ENCODE measurements around the gene IGFBP1. TPM values are rescaled to one million over a fixed set of nuclear protein-coding genes. Genes with fewer than 3 reads are reported as not detected.

Gene IGFBP1
- total and polyA plus RNA-seq, 2 experiments from 2014 or later = not detected

- Mint-ChIP-seq H3K4me1 (no peaks in the 10 kb centered on the region), H3K9me3 (peaks cover 6% of the 10 kb centered on the region; the same call in 2 of the 3 replicates), H3K36me3 (ENCODE audit: low read depth) (peaks cover 8% of the 10 kb centered on the region), H3K27ac (no peak overlapping the region), H3K27me3 (ENCODE audit: insufficient read depth, low read depth, poor library complexity) (peaks cover 5% of the 10 kb centered on the region), H3K4me3 (no peak overlapping the region)
- no peaks in the 10 kb centered on the region for H3K27me3 ChIP-seq (ENCODE audit: insufficient read depth)
- H3K4me3 ChIP-seq = no peak overlapping the region
- DNase-seq (ENCODE audit: low spot score) (no peak), ATAC-seq (no peak)
- no peaks in the 10 kb centered on the region for H4K20me1 ChIP-seq (replicated peaks; ENCODE audit: insufficient read depth)
- H3K9me2 ChIP-seq (ENCODE audit: insufficient read depth) = peaks cover 13% of the 10 kb centered on the region
- H3K4me1 ChIP-seq (ENCODE audit: insufficient read depth) = no peaks in the 10 kb centered on the region
- H3K36me3 ChIP-seq (ENCODE audit: insufficient read depth) = no peaks in the 10 kb centered on the region
- no peak overlapping the region for H3K27ac ChIP-seq (ENCODE audit: low read depth)
- H3F3A ChIP-seq (replicated peaks; ENCODE audit: low read depth) = no peaks in the 10 kb centered on the region
- no peak overlapping the region for H2AFZ ChIP-seq
- no peaks in the 10 kb centered on the region for H3K79me2 ChIP-seq (replicated peaks; ENCODE audit: insufficient read depth)
- TF ChIP-seq STAT1 (IDR thresholded peaks at IDR 0.05; ENCODE audit: unreplicated experiment) (no peak), CREB1 (CRISPR knock-in tag; IDR thresholded peaks at IDR 0.05; ENCODE audit: low read depth) (no peak), NANOG (IDR thresholded peaks at IDR 0.05; ENCODE audit: borderline replicate concordance) (no peak), CTCF (conservative IDR thresholded peaks at IDR 0.05; ENCODE audit: low read depth in 2 of 2) (no peak), ZNF331 (CRISPR knock-in tag; IDR thresholded peaks at IDR 0.05; ENCODE audit: low read depth) (no peak), EZH2phosphoT487 (IDR thresholded peaks at IDR 0.05; ENCODE audit: unreplicated experiment) (no peak), POLR2AphosphoS5 (IDR thresholded peaks at IDR 0.05; ENCODE audit: low read depth) (no peak), ZNF114 (CRISPR knock-in tag; IDR thresholded peaks at IDR 0.05) (no peak), EZH2 (IDR thresholded peaks at IDR 0.05; ENCODE audit: low read depth, unreplicated experiment) (no peak), JUNB (IDR thresholded peaks at IDR 0.05; ENCODE audit: unreplicated experiment) (no peak)
- TF ChIP-seq, protein P1, sequence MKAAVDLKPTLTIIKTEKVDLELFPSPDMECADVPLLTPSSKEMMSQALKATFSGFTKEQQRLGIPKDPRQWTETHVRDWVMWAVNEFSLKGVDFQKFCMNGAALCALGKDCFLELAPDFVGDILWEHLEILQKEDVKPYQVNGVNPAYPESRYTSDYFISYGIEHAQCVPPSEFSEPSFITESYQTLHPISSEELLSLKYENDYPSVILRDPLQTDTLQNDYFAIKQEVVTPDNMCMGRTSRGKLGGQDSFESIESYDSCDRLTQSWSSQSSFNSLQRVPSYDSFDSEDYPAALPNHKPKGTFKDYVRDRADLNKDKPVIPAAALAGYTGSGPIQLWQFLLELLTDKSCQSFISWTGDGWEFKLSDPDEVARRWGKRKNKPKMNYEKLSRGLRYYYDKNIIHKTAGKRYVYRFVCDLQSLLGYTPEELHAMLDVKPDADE (IDR thresholded peaks at IDR 0.05) = no peak
- TF ChIP-seq, protein P2, sequence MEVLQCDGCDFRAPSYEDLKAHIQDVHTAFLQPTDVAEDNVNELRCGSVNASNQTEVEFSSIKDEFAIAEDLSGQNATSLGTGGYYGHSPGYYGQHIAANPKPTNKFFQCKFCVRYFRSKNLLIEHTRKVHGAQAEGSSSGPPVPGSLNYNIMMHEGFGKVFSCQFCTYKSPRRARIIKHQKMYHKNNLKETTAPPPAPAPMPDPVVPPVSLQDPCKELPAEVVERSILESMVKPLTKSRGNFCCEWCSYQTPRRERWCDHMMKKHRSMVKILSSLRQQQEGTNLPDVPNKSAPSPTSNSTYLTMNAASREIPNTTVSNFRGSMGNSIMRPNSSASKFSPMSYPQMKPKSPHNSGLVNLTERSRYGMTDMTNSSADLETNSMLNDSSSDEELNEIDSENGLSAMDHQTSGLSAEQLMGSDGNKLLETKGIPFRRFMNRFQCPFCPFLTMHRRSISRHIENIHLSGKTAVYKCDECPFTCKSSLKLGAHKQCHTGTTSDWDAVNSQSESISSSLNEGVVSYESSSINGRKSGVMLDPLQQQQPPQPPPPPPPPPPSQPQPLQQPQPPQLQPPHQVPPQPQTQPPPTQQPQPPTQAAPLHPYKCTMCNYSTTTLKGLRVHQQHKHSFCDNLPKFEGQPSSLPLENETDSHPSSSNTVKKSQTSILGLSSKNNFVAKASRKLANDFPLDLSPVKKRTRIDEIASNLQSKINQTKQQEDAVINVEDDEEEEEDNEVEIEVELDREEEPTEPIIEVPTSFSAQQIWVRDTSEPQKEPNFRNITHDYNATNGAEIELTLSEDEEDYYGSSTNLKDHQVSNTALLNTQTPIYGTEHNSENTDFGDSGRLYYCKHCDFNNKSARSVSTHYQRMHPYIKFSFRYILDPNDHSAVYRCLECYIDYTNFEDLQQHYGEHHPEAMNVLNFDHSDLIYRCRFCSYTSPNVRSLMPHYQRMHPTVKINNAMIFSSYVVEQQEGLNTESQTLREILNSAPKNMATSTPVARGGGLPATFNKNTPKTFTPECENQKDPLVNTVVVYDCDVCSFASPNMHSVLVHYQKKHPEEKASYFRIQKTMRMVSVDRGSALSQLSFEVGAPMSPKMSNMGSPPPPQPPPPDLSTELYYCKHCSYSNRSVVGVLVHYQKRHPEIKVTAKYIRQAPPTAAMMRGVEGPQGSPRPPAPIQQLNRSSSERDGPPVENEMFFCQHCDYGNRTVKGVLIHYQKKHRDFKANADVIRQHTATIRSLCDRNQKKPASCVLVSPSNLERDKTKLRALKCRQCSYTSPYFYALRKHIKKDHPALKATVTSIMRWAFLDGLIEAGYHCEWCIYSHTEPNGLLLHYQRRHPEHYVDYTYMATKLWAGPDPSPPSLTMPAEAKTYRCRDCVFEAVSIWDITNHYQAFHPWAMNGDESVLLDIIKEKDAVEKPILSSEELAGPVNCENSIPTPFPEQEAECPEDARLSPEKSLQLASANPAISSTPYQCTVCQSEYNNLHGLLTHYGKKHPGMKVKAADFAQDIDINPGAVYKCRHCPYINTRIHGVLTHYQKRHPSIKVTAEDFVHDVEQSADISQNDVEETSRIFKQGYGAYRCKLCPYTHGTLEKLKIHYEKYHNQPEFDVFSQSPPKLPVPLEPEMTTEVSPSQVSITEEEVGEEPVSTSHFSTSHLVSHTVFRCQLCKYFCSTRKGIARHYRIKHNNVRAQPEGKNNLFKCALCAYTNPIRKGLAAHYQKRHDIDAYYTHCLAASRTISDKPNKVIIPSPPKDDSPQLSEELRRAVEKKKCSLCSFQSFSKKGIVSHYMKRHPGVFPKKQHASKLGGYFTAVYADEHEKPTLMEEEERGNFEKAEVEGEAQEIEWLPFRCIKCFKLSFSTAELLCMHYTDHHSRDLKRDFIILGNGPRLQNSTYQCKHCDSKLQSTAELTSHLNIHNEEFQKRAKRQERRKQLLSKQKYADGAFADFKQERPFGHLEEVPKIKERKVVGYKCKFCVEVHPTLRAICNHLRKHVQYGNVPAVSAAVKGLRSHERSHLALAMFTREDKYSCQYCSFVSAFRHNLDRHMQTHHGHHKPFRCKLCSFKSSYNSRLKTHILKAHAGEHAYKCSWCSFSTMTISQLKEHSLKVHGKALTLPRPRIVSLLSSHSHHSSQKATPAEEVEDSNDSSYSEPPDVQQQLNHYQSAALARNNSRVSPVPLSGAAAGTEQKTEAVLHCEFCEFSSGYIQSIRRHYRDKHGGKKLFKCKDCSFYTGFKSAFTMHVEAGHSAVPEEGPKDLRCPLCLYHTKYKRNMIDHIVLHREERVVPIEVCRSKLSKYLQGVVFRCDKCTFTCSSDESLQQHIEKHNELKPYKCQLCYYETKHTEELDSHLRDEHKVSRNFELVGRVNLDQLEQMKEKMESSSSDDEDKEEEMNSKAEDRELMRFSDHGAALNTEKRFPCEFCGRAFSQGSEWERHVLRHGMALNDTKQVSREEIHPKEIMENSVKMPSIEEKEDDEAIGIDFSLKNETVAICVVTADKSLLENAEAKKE (CRISPR knock-in tag; IDR thresholded peaks at IDR 0.05) = no peak
- TF ChIP-seq, protein P3, sequence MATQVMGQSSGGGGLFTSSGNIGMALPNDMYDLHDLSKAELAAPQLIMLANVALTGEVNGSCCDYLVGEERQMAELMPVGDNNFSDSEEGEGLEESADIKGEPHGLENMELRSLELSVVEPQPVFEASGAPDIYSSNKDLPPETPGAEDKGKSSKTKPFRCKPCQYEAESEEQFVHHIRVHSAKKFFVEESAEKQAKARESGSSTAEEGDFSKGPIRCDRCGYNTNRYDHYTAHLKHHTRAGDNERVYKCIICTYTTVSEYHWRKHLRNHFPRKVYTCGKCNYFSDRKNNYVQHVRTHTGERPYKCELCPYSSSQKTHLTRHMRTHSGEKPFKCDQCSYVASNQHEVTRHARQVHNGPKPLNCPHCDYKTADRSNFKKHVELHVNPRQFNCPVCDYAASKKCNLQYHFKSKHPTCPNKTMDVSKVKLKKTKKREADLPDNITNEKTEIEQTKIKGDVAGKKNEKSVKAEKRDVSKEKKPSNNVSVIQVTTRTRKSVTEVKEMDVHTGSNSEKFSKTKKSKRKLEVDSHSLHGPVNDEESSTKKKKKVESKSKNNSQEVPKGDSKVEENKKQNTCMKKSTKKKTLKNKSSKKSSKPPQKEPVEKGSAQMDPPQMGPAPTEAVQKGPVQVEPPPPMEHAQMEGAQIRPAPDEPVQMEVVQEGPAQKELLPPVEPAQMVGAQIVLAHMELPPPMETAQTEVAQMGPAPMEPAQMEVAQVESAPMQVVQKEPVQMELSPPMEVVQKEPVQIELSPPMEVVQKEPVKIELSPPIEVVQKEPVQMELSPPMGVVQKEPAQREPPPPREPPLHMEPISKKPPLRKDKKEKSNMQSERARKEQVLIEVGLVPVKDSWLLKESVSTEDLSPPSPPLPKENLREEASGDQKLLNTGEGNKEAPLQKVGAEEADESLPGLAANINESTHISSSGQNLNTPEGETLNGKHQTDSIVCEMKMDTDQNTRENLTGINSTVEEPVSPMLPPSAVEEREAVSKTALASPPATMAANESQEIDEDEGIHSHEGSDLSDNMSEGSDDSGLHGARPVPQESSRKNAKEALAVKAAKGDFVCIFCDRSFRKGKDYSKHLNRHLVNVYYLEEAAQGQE (IDR thresholded peaks at IDR 0.05; ENCODE audit: unreplicated experiment) = no peak
- no peak overlapping the region for H3K4me2 ChIP-seq
These were observed 52.7 kb downstream of the IGFBP1 start for GRCh38 chr7:45940939-45941338.
